ENCODE data around the gene DPPA2.

DPPA2 gene

GRCh38 chr3:109325109-109325508 lies 8.8 kb upstream of the DPPA2 start:
- no peak for DNase-seq (ENCODE audit: low read depth)

GRCh38 chr3:109313061-109313460 lies 3.3 kb downstream of the DPPA2 start:
- no peak for DNase-seq (ENCODE audit: low read depth)

- no peak for DNase-seq (ENCODE audit: low read depth)
These were observed 18.8 kb downstream of the DPPA2 start for GRCh38 chr3:109297496-109297895.

- no peak for DNase-seq (ENCODE audit: low read depth)
These were observed 32.2 kb downstream of the DPPA2 start for GRCh38 chr3:109284071-109284470.

- no peak for DNase-seq (ENCODE audit: low read depth)
These were observed 37.8 kb downstream of the DPPA2 start for GRCh38 chr3:109278546-109278945.

GRCh38 chr3:109278141-109278540 lies 38.2 kb downstream of the DPPA2 start:
- no peak for DNase-seq (ENCODE audit: low read depth)

DNA sequence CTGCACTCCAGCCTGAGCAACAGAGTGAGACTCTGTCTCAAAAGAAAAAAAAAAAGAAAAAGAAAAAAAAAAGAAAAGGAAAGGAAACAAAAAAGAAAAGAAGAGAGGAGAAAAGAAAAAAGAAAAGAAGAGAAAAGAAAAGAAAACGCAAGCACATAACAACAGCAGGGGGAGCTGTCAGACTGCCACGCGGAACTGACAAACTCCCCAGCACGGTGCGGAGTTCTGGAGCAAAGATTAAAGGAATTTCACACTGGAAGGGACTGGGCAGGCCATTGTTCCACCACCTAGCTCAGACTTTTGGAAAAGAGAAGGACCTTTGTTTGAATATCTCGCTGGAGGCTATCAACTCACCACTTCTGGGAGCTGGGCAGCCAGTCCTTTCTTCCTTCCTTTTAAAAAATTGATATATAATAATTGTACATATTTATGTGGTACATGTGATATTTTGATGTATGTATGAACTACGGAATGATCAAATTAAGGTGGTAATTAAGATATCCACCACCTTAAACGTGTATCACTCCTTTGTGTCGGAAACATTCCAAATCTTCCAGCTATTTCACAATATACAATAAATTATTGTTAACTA lies 40.5 kb downstream of the DPPA2 start:
- no peak for DNase-seq (ENCODE audit: low read depth)

- DNase-seq (ENCODE audit: low read depth): no peak
These were observed 45.5 kb downstream of the DPPA2 start for GRCh38 chr3:109270779-109271178.

GRCh38 chr3:109269577-109270275 lies 46.6 kb downstream of the DPPA2 start:
- DNase-seq (ENCODE audit: low read depth): no peak

GRCh38 chr3:109268181-109268580 lies 48.1 kb downstream of the DPPA2 start:
- no peak for DNase-seq (ENCODE audit: low read depth)

GRCh38 chr3:109265295-109265694 lies 51.0 kb downstream of the DPPA2 start:
- DNase-seq (ENCODE audit: low read depth): no peak

GRCh38 chr3:109257269-109257668 lies 59.0 kb downstream of the DPPA2 start:
- no peak for DNase-seq (ENCODE audit: low read depth)

DNA sequence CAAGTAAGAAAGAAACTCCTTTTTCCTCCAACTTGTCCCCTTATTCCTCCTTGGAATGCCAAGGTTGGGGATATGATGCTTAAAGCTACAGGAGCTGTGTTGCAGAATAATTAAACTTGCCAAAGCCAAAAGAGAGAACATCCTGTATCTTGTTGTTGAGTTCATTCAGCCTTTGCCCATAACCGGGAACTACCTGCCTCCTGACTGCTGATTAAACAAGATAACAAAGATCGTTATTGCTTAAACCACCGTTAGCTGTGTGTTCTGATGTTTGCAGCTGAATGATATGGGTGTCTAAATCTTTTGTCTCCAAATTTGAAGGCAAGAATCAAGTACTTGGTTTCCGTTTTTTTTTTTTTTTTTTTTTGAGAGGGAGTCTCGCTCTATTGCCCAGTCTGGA lies 61.5 kb downstream of the DPPA2 start:
- DNase-seq (ENCODE audit: low read depth): no peak

GRCh38 chr3:109252641-109253040 lies 63.7 kb downstream of the DPPA2 start:
- no peak for DNase-seq (ENCODE audit: low read depth)

Measured in activated T-helper 9 cell treated with anti-CD3 and anti-CD28 coated beads, Interleukin-2, amount 50 U/mL, for 16 hours (primary cell).